Suprapubic skin (tissue), 3 donors: Measurements from ENCODE around the gene PHACTR1.

Source experiments
- POLR2AphosphoS5 ChIP-seq, 3 donors: sonication (generic); formaldehyde crosslinking; IDR thresholded peaks; one replicate each; pipeline ENCODE4 v1.6.1; 2017; ENCODE audit warnings: antibody characterized with exemption in 3 of 3
- TF ChIP-seq, protein P1 (sequence below), 2 donors: fragments of 200-600 bp in 1 of 2; fragments of 450-650 bp in 1 of 2; sonication (generic) in 1 of 2; IDR thresholded peaks; one replicate each; pipeline ENCODE4 v1.5.1; 2016 to 2019; ENCODE audit warnings: antibody characterized with exemption in 2 of 2, mild to moderate bottlenecking in 1 of 2, moderate library complexity in 1 of 2

DNA sequence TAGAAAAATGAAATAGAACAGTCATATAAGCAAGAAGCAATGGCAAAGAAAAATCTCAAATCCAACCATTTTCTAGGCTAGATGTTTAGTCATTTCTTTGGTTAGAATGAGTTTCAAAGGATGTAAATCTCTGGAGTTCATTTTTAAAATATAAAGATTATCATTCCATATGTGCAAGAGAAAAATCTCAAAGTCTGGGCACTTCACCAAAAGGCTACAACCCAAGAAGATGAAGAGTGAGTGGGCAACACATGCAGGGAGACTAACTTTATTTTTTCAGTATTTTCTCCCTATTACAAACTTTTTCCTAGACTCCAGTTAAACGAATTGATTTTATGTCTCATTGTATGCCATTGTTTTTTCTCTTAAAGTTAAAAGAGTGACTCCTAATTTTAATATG lies 83.6 kb downstream of the PHACTR1 start:
- no peak for TF ChIP-seq POLR2AphosphoS5 (IDR thresholded peaks at IDR 0.05)
- TF ChIP-seq, protein P1, sequence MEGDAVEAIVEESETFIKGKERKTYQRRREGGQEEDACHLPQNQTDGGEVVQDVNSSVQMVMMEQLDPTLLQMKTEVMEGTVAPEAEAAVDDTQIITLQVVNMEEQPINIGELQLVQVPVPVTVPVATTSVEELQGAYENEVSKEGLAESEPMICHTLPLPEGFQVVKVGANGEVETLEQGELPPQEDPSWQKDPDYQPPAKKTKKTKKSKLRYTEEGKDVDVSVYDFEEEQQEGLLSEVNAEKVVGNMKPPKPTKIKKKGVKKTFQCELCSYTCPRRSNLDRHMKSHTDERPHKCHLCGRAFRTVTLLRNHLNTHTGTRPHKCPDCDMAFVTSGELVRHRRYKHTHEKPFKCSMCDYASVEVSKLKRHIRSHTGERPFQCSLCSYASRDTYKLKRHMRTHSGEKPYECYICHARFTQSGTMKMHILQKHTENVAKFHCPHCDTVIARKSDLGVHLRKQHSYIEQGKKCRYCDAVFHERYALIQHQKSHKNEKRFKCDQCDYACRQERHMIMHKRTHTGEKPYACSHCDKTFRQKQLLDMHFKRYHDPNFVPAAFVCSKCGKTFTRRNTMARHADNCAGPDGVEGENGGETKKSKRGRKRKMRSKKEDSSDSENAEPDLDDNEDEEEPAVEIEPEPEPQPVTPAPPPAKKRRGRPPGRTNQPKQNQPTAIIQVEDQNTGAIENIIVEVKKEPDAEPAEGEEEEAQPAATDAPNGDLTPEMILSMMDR (IDR thresholded peaks at IDR 0.05), result no peak
